GM19238 (cell line): Measurements from ENCODE around the gene JPH4.

Experiments used
- DNase-seq: peaks from one replicate; pipeline ENCODE4 v3.0.0; 2011; ENCODE audit warnings: low spot score; ENCODE audit not compliant: insufficient read length

JPH4 gene

DNA sequence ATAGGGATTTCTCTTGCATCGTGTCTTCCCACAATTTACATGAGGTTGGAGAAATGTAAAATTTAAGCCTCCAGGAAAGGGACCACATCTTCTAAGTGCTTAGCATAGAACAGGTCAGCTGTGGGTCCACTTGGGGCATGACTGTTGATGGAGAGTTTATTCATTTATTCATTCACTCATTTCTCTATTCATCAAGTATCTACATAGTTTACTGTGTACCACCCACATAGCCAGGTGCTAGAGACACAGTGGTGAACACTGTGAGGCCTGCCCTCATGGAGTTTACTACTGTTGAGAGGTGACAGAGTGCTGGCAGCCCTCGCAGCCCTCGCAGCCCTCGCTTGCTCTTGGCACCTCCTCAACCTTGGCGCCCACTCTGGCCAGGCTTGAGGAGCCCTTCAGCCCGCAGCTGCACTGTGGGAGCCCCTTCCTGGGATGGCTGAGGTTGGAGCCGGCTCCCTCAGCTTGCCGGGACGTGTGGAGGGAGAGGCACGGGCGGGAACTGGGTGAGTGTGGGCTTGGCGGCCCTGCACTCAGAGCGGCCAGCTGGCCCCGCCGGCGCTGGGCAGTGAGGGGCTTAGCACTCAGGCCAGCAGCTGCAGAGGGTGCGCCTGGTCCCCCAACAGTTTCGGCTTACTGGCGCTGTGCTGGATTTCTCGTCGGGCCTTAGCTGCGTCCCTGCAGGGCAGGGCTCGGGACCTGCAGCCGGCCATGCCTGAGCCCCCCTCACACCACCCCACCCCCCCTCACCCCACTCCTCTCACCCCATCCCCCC is 1.7 kb upstream of the JPH4 start:
- DNase-seq = no peak

DNA sequence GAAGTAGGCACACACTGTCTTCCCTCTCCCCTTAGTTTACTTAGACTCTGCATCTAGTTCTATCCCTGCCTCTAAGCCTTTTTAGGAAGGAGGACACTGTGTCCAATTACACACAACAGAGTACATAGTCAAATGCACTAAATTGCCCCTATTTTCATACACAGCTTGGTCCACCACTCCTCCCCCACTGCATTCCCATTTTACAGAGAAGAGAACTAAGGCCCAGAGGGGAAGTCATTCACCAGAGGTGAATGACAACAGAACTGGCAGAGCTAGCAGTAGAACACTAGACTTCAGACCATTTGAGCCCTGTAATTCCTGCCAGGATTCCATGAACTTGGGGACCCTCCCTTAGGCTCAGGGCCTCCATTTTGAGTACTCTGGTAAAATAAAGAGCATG is 1.1 kb upstream of the JPH4 start:
- DNase-seq = no peak

- DNase-seq = no peak
Observed at GRCh38 chr14:23579311-23579630, 681 bp upstream of the JPH4 start.

GRCh38 chr14:23577710-23578392 is 739 bp downstream of the JPH4 start:
- DNase-seq = no peak

DNA sequence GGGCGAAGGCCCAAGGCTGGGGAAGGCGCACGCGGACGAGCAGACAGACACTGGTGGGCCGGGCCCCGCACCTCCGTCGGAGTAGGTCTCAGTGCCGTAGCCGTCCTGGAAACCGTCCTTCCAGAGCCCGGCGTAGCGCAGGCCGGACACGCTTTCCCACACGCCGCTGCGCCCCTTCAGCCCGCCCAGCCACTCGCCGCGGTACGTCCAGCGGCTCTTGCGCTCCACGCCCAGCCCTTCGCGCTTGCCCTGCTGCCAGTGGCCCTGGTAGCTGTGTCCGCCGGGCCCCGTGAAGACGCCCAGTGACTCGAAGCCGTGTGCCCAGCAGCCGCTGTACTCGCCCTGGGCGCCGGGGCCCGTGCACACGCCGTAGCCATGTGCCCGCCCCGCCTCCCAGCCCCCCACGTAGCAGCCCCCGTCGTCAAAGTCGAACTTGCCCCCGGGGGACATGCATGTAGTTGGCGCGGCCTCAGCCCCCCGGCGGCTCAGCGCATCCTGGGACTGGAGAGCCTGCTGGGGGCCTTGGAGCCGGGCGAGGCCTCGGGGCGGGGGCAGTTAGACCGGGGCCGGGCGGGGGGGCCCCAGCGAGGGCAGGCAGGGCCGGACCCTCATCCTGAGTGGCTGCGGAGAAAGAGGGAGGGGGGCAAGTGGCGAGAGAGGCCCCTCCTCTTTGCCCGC is 1.4 kb downstream of the JPH4 start:
- DNase-seq = no peak

DNA sequence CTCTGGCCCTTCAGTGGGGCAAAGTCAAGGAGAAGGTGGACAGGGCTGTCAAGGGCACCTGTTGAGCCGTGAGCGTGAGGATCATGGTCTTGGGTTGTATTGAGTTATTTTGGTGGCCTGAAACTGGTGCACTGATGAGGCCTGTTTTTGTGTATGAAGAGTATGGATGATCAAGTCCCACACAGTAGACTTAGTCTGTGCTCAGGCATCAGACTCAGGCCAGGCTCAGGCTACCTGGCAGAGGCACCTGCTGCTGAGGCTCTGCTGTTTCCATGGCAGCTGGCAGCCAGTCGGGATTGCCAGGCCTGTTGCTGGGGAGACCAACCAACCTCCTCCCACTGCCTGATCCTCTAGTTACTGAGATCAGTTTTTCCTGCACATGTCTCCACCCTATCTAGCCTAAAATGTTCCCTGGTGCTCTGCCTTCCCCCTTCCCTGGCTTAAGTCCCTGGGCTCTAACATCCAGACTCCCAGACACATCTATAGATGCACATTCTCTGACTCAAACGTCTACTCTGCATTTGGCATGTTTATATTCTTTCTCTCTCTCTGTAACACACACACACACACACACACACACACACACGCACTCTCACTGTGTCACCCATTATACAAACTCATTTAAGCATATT is 5.1 kb downstream of the JPH4 start:
- DNase-seq = no peak

DNA sequence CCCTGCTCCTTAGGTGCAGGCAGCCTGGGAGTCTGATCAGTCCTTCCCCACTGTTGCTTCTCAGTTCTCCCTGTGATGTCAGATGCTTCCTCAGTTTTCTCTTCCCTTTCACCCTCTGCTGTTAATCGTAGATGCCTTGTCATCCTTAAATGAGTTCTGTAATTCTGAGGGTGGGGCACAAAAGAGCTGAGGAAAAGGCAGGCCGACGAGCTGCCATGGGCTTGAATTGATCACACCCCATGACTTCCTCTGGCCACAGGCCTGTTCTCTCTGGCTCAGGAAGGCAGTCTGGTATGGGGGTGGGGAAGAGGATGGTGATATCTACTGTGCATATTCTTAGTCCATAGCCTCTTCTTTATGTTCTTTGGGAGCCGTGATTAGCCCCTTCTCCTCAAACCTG is 5.8 kb downstream of the JPH4 start:
- DNase-seq = no peak

GRCh38 chr14:23572524-23572828 is 6.1 kb downstream of the JPH4 start:
- no peak for DNase-seq

DNA sequence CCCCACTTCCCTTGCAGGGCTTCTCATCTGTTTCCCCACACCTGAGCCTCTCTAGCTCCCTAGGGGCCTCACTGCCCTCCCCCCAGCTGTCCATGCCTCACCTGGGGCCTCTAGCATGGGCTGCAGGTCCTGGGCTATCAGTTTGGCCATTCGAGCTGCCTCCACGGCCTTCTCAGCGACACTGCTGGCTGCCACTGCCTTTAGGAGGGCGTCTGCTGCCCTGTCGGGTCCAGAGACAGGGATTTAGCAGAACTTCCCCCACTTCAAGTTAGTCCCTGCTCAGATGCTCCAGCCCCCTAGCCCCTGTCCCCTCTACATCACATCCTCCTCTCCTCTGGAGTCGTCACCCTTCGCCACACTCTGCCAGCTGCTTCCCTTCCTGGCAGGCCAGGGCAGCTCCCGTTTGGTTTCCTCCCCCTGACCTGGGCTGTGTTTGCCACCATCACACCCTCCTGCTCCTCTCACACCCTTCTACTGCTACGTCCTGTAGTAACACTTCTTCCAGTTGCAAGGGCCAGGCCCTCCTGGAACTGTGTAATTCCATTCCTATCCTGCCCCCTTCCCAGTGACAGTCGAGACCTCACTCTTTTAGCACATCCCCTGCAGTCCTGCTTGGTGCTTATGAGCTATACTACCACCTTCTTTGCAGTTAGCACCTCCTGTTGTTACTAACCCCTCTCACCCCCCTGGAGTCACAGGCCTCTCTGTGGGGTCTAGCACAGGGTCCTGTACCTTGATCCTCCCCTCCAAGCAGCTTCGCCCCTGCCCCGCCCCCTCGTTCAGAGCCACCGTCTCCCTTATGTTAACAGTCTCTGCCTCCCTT is 6.7 kb downstream of the JPH4 start:
- DNase-seq = no peak

DNA sequence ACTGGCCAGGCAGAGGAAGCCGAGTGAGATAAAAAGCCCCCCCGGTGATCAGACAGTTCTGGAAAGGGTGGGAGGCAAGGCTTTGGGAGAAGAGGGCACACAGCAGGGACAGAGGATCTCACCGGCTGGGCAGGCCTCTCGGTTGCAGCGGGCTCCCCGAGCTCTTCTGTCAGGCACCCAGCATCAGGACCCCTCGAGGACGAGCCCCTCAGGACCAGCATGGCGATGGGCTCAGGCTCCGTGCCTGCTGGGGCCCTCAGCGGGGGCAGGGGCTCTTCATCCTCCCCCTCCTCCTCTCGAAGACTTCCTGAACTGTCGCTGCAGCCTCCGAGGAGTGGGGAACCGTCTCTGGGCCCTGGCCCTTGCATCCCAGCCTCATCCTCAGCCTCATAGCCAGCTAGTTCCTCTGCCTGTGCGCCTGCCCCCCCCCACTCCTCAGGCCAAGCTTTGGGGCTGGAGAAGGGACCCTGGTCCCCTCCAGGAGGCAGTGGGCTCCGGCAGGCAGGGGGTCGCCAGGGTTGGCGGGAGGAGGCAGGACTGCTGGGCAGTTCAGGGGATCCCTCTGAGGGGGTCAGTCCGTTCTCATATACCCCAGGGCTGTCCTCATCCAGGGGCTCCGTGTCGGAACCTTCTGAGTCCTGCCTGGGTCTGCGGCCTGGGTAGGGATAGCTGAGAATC is 7.6 kb downstream of the JPH4 start:
- no peak for DNase-seq

- DNase-seq = no peak
Observed at GRCh38 chr14:23569443-23570151, 9.0 kb downstream of the JPH4 start.

GRCh38 chr14:23568600-23569331 is 9.8 kb downstream of the JPH4 start:
- no peak for DNase-seq

- no peak for DNase-seq
Observed at GRCh38 chr14:23568021-23568599, 10.5 kb downstream of the JPH4 start.

DNA sequence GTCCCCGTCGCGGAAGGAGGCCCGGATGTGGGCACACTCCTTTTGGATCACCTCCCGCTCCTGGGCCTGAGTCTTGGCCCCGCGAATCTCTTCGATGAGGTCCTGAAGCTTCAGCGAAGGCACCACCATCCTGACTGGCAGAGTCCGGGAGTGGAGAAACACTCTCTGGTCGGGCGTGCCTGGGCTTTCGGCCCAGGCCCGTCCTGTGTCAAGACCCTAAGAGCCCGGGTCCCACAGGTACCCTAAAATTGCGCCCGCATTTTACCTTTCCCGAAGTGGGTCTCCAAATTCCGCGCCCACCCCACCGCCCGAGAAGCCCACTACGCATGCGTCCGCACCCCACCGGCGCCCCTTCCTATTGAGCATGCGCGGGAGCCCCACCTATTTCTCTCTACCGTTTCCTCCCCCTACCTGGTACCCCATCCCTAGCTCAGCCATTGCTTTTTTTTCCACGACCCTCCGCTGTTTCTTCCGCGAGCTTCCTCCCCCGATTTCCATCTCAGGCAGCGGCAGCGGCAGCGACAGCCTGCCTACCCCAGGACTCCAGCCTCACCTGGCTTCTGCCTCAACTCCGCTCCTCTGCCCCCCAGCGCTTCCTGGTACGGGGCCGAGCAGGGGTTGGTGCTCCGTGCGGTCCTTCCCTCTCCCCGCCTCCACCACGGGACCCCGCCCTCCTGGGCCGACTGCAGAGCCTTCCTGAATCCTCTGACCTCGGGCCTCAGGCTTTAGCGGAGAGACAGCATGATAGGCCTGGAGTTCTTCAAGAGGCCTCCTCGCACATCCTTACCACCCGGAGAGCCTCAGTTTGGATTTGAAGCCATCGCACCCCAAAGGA is 11.2 kb downstream of the JPH4 start, which contains the start of gene AP1G2:
Gene AP1G2 (minus strand): TSS at position 606 of the 835 bp plus-strand sequence. CDS start 477 bp downstream, at position 129.
- peak; percentile 89 for DNase-seq

- no peak for DNase-seq
Observed at GRCh38 chr14:23566778-23567185, 11.8 kb downstream of the JPH4 start.

GRCh38 chr14:23566112-23566777 is 12.3 kb downstream of the JPH4 start:
- DNase-seq = no peak

DNA sequence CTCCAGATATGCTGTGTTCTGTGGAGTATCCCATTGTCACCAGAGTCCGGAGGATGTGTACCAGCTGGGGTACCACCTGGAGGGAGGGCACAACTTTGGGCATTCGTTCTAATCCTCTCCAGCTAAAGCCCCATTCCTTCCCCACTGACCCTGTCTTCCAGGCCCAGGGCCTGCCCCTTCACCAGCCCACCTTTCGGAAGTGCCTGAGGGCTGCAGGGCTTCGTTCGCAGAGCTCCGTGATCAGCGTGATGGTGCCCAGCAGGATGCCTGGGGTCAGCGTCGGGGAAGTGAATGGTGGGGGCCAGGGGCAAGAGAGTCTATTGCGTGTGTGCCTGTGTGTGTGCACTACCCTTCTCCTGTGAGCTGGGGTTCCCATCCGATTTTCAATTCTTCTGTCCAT is 13.0 kb downstream of the JPH4 start:
- DNase-seq = no peak

DNA sequence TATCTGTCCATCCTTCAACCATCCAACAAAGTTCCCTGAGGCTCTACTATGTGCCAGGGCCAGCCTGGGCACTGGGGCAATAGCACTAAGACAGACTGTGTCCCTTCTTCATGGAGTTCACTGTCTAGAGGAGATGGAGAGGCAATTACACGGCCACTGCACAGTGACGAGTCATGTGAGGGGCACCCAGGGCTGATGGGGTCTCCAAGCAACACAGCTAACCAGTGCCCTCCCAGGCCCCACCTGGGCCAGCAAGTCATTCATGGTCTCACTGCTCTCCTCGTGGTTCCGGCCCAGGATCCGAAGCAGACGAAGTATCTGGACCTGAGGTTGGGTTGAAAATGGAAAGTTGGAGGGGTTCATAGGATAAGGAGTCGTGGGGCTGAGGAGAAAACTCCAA is 13.7 kb downstream of the JPH4 start:
- DNase-seq = no peak
